Stimulated activated CD8-positive, alpha-beta memory T cell treated with anti-CD3 and anti-CD28 coated beads, Interleukin-7, amount 100 ng/mL, for 1 hour (primary cell): Measurements from ENCODE around the gene DNAH1.
A peak's percentile ranks its signal among the peaks of the same experiment; 100 is the strongest.

ENCODE experiments used
- DNase-seq, 2 donors: peaks; one replicate each; pipeline ENCODE4 v3.0.0-alpha.2; 2020; ENCODE audit warnings: low read depth in 2 of 2

The DNAH1 gene

DNA sequence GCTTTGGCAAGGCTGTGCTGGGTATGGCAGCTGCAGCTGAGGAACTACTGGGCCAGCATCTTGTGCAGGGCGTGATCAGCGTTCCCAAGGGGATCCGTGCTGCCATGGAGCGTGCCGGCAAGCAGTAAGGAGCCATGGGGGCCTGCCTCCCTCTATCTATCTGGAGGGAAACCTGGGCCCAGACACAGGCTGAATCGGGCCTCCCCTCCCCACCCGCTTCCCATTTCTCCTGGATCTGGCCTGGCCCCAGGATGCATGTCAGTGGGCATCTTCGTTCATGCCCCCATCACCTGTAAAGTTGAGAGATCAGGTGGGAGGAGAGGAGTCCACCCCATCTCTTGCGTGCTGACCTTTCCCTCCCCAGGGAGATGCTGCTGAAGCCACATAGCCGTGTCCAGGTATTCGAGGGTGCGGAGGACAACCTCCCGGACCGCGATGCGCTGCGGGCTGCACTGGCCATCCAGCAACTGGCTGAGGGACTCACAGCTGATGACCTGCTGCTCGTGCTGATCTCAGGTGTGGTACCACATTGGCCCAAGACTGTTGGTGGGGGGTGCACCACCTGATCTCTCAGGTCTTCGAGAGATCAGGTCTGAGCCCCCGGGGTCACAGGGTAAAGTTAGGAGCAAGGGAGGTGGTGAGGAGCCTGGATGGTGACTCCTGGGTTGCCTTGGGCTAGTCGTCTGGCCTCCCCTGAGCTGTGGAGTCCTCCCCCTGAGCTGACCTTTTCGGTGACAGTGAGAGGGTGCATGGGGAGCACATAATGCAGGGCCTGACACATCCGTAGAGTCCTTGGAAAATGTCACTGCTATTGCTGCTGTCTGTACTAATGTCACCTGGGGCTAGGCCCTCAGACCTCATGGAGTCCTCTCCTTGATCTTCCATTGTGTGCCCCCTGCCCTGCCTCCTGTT lies 25.3 kb upstream of the DNAH1 start:
- DNase-seq: no peak

DNA sequence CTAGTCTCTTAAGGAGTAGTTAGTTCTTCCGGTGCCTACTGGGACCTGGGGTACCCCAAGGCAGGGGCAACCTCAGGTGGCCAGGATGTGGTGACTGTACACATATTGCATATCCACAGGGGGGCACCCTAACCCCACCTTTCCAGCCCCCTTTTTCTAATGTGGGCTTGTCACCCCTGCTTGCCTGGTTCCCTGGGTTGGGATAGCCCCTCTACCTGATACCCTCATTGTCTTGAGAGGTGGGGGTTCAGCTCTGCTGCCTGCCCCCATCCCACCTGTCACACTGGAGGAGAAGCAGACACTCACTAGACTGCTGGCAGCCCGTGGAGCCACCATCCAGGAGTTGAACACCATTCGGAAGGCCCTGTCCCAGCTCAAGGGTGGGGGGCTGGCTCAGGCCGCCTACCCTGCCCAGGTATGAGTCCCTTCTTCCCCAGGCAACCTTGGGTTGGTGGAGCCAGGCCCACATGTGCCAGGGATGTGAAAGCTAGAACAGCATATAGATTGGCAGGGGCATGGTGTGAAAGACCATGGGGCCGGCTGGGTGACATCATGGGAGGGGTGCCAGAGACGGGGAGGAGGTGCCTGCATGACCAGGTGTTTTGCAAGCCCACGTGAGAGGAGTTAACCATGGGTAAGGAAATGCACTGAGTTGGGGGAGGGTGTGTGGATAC lies 24.5 kb upstream of the DNAH1 start:
- DNase-seq: no peak

DNA sequence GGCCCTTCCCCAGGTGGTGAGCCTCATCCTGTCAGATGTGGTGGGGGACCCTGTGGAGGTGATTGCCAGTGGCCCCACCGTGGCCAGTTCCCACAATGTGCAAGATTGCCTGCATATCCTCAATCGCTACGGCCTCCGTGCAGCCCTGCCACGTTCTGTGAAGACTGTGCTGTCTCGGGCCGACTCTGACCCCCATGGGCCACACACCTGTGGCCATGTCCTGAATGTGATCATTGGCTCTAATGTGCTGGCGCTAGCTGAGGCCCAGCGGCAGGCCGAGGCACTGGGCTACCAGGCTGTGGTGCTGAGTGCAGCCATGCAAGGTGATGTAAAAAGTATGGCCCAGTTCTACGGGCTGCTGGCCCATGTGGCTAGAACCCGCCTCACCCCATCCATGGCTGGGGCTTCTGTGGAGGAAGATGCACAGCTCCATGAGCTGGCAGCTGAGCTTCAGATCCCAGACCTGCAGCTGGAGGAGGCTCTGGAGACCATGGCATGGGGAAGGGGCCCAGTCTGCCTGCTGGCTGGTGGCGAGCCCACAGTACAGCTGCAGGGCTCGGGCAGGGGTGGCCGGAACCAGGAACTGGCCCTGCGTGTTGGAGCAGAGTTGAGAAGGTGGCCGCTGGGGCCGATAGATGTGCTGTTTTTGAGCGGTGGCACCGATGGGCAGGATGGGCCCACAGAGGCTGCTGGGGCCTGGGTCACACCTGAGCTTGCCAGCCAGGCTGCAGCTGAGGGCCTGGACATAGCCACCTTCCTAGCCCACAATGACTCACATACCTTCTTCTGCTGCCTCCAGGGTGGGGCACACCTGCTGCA lies 23.7 kb upstream of the DNAH1 start:
- no peak for DNase-seq

DNA sequence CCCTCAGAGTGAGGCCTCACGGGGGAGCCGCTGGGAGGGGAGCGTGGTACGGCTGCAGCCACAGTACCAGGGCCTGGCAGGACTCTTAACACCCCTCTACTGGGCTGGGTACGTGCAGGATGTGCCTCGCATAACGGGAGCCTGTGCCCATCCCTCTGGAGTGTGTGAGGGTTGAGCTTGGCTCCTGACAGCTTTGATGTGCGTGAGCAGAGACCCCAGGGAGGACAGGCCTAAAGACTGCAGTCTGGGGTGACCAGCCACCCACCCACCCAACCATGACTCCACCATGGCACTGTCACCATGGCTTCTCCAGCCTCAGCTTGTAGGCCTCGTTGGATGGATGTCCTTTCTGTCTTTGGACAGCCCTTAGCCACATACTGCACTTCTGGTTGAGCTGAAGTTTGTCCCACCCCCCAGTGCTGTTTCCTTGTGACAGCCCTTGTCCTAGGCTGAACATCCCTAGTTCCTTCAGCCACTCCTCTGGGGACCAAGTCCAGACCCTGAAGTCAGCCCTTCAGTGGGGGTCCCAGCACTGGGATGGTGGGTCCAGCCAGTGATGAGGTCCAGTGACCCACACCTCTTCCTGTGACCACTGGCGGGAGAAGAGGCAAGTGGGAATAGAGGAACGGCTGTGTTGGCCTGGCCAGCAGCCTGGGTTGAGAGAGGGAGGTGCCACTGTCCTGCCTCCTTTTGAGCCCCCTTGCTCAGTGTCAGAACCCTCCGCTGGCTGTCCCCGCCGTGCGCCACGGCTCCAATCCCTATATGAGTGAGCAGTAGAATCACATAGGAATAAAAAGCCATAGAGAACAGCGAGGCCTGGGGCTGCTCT lies 22.4 kb upstream of the DNAH1 start:
- no peak for DNase-seq

DNA sequence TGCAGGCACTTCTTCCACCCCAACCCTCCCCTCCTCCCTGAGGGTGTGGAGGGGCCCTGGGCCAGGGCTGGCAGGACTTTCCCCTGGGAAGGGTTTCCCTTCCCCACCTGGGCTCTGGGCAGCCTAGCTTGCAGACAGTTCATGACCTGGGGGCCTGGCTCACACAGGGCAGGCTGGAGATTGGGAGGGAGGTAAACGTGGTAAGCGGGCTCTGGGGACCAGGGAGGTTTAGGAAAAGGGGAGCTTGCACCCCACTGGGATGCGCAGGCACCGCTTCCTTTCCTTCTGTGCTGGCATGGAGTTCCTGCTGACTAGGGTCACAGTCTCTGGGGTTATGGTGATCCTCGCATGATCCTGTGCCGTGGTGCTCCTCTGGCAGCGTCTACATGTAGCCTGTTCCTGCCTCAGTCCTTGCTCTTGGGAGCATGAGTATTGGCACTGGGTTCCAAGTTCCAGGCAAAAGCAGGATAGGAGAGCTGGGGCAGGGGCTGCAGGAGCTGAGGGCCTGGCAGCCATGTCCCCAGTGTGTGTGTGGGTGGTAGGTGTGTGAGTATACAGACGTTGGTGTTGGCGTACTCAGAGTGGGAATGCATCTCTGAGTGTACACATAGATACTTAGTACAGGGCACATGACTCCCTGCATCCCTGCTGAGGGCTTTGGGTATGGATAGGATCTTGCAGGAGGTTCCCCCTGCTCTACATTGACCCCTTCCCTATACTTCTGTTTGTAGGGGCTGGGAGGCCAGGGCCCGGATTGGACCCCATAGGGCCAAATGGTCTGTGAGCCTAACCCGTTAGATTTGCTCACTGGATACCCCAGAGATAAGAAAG lies 21.6 kb upstream of the DNAH1 start:
- no peak for DNase-seq

DNA sequence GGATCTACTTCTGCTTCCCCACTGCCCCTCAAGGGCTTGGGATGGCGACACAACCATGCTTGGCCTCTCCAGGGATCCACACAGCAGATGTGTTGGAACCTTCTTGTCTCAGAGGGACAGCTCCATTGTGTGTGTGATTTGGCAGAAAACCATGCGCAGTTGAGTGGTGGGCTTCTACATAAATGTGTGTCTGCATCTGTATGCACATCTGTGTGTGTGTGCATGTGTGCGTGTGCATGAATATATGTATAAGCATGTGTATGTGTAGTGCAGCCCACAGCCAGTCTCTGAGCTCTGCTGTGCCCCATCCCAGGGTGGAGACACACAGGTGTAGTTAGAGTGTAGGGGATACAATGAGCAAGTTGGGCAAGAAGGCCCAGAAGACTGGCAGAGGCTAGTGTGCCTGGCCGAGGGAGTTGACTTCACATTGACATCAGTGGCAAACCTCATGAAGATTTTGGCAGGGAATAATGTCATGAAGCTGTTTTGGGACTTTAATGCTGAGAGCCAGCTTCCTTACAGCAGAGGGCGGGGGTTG lies 20.4 kb upstream of the DNAH1 start:
- DNase-seq: no peak

DNA sequence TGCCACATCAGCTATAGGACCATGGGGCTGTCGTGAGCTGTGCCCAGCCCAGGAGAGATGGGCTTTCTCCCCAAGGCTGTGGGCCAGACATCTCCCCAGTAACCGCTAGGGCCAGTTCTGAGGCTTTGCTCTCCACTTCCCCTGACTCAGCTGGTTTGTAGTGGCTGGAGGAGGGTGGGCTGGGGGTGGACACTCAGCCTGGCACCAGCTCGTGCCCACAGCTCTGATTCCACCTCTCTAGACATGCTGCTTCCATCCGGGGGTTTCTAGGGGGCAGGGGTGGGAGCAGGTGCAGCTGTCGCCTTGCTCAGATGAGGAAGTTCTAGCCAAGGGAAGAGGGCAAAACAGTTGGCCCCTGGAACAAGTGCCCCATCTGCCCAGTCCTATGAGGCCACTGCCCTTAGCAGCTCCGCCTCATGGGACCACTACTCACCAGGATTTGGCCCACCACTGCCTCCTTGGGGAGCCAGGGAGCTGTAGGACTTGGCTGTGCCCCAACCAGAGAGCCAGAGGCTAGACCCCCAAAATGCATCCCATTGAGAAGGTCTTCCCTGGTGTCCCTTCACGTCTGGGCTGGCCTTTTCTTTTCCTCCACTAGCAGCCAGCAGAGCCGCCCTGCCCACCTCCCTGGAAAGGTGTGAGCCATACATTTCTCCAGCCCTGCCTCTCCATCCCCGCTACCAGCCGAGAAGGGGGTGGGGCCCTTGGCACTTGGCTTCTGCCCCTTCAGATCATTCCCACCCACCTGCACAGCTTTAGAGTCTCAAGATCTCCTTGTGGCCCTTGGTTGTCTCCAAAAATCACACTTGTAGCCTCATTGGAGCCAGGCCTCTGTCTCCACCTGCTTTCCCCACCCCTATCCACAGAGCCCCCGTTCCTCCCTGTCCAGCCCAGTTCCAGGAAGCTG lies 18.6 kb upstream of the DNAH1 start:
- no peak for DNase-seq

DNA sequence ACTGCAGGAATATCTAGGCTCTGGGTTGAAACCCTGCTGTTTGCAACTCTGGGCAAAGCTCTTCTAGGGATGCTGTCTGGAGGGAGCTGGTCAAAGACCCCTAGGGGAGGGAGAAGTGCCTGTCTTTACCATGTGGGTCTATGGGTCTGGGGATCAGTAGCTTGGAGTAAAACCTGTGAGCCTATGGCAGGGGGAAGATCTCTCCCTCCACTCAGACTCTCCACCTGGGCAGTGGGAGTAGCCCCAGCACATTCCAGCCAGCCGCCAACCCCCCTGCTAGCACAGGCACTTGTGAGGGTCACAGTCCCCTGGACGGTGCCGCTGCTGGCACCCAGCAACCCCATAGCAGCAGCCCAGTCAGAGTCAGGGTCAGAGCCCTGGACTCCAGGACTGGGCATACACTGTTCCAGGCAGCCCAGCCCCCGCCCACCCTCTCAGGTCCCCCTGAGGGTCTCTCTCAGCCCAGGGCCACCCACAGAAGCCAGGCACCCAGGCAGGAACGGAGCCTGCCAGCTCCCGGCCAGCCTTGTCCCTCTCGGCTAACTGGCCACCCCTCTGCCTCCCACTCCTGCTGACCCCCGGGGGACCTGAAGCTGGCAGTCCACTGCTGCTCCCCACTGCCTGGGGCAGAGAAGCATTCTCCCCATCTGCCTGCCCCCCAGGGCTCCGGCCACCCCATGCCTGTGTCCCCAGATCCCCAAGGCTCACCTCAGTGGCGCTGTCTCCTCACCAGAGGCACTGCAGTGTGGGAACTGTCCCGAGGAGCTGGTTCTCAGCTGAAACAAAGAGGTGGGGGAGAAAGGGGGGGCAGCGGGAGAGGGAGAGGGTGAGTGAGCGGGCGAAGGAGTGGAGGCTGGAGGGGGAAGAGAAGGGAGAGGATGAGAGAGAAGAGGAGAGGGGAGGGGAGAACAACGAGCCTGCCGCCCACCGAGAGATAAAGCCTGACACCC lies 17.7 kb upstream of the DNAH1 start:
- no peak for DNase-seq

DNA sequence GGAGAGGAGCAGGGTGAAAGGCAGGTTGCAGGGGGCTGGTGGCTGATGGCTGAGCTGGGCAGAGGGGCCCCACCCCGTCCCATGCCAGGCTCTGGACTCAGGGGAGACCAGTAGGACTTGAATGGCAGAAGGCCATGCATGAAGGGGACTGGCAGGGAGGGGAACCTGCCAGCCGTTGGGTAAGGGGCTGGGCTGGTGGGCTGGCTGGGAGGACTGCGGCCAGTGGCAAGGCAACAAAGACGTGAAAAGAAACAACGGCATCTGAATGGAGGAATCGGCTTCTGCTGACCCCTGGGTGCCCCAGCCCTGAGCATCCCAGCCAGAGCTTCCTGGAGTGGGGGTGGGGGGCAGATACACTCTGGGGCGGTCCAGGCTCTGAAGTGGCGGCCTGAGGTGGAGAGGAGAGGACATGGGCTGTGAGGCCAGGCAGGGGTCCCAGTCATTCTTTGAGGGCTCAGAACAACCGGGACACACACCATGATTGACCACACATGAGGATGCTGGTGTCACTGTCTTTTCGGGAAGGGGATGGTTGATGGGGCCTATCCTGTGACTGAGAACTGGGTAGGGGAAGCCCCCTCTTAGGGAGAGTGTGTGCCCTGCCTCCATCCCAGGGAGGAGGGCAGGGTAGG lies 16.8 kb upstream of the DNAH1 start:
- DNase-seq: no peak

DNA sequence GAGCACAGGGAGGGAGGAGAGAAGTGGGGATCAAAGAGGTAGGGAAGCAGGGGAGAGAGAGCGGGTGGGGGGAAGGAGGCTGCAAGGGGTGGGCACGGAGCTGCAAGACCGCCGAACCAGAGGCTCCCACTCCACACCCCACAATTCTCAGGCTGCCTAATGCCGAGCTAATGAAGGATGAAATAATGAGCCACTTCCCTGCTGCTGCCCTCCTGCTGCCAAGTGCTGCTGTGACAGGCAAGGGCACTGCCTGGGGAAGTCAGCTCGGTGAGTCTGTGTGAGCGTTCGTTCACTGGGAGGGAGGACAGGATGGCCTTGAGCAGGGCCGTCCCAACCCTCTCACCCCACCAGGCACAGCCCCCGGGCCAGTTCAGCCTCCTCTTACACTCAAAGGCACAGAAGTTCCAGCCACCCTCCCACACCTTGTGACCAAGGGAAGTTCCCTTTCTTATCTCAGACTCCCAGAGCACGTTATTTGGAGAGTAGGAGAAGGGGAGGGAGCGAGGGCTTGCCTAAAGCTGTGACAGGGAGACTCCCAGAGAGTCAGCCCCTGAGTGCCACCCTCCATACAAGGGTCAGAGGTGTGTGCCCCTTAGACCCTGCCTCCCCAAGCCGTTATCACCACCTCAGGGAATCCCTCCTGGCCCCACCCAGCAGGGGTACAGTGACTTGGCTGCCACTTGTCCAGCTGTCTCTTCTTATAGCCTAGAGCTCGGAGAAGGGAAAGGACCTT lies 16.1 kb upstream of the DNAH1 start:
- no peak for DNase-seq

DNA sequence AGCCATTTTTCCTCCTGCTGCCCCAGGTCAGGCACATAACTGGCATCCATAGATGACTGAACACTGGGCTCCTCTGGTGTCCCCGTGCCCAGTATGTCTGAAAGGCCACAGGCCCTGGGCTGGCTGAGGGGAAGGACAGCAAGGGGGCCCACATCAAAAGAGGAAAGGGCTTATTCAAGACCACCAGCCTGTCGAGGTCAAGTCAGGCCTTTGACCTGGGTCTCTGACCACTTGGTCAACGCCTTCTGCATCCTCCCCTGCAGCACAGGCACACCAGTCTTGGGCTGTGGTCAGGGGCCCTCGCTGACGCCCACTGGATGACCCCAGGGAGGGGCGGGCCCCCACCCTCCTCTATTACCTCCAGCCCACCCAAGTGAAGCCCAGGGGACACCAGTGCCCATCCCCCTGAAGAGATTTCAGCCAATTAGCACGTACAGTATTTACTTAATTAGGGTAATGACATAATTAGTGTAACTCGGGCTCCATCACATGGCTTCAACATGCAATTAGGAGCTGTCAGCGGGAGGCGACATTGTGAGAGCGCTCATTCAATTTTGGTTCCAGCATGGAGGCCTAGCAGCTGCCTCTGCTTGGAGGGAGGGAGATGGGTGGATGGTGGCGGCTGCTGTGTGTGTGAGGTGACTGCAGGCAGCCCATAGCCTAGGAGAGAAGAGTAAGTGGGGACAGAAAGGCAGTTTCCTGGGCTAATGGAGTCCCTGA lies 13.5 kb upstream of the DNAH1 start:
- DNase-seq: no peak

DNA sequence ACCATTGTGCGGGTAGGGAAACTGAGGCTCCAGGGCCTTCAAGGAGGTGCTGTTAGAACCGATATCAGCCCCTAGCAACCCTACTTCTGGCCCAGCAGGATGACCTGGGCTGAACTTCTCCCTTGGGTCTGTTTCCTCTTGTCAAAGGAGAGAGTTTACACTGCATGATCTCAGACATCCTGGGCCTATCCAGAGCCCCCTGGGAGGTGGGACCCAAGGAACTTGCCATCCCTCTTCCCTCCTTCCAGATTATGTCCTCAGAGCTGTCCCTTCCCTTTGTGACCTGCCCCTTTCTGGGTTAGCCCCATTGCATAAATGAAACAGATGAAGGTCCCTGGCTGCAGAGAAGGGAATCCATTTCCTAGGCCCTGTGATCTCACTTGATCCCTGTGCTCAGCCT lies 12.3 kb upstream of the DNAH1 start:
- DNase-seq: no peak

DNA sequence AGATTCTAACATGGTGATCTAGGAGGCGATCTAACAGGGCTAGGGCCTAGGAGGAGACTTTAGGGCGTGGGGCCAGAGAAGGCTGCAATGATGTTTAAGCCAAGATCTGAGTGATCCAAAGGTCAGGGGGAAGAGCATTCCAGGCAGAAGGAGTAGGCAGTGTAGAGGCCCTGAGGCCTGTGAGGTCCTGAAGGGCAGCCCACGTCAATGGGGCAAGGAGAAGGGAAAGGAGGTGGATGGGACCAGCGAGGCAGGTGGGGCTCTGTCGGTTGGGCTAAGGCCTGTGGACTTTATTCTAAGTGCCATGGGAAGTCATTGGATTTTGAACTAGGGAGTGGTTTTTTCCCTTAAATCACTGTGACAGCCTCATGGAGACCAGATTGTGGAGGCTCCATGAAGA lies 10.2 kb upstream of the DNAH1 start:
- DNase-seq: no peak

DNA sequence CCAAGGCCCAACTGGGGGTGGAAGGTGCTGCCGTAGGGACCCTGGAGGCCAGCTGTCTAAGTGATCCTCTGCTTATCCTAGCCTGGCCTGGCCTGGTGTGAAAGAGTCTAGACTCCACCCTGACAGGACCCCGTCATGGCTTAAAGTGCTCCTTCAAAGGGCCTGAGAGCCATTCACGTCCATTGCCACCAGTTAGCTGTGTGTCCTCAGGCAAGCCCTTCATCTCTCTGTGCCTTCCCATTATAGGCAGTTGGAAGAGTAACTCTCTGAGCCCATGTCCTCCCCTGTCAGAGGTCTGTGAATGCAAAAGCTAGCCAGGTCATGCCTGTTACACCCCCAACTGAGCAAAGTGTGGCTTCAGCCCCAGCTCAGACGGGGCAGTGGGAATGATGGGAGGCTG lies 9.1 kb upstream of the DNAH1 start:
- no peak for DNase-seq

DNA sequence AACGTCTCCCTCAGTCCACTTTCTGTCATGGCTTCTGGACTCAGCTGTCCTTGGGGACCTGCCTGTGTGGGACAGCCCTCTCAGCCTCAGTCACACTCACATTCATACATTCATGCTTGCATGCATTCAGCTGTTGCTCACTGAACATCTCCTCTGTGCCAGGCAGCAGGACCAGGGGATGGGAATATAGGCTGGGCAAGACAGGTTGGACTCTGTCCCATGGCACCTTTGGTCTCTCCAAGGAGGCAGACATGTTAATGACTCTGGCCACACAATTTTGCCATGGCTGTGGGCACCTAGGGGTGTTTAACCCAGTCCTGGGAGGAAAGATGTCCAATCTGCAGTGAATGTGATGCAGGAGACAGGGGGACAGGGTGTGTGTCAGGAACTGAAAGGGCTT lies 7.8 kb upstream of the DNAH1 start:
- no peak for DNase-seq

DNA sequence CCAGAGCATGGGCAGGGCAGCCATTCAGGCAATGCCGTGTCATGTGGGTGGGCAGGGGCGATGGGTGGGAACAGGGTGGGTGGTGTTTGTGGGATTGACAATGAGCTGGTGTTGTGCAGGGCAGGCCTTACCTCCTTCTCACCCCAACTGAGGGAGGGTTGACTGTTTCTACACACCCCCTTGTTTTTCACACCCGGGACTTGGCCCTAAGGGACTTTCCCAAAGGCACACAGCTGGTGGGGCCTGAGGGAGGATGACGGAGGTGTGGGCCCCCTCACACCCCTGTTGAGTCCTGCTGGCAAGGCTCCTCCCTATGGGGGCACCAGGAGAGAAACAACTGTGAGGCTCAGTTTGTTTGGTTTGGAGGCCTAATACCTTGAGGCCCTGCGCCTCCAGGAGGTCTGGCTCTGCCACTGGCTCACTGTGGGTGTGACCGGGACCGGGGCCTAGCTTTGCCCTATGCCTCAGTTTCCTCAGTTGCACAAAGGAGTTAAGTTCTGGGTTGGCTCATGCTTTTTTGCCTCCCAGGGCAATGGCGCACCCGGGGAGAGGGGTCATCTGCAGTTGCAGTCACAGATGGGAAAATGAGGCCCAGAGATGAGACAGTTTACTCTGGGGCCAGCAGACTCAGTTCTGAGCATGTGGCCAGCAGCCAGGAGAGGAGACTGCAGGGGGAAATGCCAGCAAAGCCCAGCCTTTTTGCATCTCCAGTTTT lies 5.1 kb upstream of the DNAH1 start:
- DNase-seq: peak in 1 of 2 donors; percentile 27
